Eye (tissue), 1 donor: Measurements from ENCODE around the gene TTLL5.
"Not testable (repeated sequence)": the region's sequence is repeated elsewhere in the genome, so short reads cannot be mapped to it uniquely, and the experiment has no call there.

ENCODE experiments used
- DNase-seq: peaks from one replicate; pipeline ENCODE4 v3.0.0-alpha.2; 2015

TTLL5 gene

GRCh38 chr14:75650253-75651058 is 10.6 kb upstream of the TTLL5 start:
- DNase-seq, result no peak

- DNase-seq, result no peak
Observed at GRCh38 chr14:75653563-75653962, 7.5 kb upstream of the TTLL5 start.

DNA sequence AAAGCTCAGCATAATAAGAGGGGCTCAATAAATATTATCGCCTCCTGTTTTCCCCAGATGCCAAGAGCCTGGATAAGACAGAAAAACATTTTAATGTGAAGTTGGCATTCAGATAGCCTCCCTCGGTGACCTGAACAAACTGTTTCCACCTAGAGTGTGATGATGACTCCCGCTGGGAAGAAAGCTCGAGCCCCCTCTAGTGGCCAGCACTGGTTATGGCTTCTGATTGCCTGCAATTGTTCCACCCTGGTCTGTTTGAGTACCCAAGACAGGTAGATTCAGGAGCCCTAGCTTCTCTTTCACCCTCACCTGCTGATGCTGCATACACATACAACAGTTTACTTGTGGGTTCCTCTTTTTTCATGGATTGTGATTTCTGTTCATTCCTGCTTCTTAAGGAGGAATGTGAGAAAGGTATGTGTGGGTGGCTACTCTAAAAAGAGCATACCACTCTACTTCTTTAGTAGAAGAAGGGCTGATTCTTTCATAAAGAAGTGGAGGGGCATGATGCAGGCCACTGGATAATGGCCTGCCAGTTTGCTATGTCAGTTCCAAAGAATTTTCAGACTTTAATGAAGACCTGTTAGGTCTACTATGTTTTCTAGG is 6.8 kb upstream of the TTLL5 start:
- peak; percentile 90 for DNase-seq

DNA sequence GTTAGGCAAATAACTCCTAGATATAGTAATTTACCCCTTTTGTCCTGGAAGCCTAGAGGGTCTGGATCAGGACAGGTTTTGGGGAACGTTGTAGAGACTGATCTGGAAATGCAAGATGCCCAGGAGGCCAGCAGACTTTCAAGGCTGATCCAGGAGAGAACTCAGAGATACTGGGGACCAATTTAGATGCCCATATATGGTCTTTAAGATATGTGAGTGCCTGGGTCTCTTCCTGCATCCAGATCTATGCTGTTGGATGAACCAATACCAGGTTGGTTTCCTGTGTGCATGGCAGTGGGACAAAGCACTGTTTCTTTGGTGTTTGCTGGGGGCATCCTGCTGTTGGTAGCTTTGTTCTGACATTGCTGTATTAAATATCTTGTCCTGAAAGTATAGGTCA is 5.8 kb upstream of the TTLL5 start:
- no peak for DNase-seq

GRCh38 chr14:75657331-75657730 is 3.7 kb upstream of the TTLL5 start:
- no peak for DNase-seq

DNA sequence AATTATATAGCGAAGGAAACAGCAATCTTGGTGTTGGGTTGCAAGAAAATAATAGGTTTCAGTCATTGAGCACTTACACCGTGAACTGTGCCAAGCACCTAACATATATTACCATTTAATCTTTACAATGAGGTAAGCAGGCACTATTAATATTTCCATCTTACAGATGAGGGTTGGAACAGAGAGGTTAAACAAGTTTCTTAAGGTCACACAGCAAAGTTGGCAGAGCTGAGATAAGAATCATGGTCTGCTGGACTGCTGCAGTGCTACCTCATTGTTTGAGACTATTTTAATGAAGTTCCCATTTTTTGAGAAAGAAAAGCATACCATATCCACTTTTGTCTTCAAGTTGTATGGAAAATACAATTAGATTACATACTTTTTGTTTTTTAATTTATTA is 2.1 kb upstream of the TTLL5 start:
- DNase-seq, result no peak

GRCh38 chr14:75660238-75660629 is 812 bp upstream of the TTLL5 start:
- no peak for DNase-seq

DNA sequence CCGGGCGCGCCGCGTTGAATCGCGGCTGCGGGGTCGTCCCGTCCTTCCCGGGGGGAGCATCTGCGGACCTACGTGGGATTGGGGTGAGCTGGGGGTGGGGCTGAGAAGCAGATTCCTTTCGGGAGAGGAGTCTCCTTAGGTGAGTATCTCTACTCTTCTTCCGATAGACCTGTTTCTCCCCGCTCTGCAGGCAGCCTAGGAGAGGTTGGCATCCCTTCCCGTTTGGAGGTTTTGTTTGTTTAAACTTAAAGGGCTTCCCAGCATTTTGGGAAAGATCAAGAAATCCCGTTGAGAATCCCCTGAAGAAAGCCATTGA is 411 bp downstream of the TTLL5 start:
- no peak for DNase-seq

DNA sequence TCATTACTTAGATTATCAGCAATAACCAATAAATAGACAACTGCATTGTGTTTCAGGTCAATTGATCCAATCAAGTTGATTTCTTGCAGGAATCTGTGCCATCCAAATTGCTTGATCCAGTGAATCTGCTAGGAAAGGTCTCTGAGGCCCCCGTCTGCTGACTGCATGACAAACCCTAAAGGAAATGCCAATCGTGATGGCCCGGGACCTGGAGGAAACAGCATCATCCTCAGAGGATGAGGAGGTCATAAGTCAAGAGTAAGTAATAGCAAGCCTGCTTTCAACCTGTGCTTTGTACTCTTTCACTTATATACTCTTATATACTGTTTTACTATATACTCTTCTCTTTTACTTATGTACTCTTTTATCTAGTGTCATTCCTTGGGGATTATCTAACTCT is 1.9 kb downstream of the TTLL5 start:
- no peak for DNase-seq

GRCh38 chr14:75667099-75667765 is 6.2 kb downstream of the TTLL5 start:
- no peak for DNase-seq

DNA sequence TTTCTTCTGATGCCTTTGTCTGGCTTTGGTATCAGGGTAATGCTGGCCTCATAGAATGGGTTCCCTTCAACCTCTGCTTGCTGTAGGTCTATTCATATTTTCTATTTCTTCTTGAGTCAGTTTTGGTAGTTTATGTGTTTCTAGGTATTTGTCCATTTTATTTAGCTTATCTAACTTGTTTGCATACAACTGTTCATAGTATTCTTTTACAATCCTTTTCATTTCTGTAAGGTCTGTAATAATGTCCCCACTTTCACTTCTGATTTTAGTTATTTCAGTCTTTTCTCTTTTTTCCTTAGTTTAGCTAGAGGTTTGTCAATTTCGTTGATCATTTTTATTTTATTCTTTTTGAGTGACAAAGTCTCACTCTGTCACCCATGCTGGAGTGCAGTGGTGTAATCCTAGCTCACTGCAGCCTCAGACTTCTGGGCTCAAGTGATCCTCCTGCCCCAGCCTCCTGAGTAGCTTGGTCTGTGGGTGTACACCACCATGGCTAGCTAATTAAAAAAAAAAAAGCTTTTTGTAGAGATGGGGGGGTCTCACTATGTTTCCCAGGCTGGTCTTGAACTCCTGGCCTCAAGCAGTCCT is 11.7 kb downstream of the TTLL5 start:
- DNase-seq, result no peak

GRCh38 chr14:75673345-75674035 is 12.4 kb downstream of the TTLL5 start:
- DNase-seq, result no peak

DNA sequence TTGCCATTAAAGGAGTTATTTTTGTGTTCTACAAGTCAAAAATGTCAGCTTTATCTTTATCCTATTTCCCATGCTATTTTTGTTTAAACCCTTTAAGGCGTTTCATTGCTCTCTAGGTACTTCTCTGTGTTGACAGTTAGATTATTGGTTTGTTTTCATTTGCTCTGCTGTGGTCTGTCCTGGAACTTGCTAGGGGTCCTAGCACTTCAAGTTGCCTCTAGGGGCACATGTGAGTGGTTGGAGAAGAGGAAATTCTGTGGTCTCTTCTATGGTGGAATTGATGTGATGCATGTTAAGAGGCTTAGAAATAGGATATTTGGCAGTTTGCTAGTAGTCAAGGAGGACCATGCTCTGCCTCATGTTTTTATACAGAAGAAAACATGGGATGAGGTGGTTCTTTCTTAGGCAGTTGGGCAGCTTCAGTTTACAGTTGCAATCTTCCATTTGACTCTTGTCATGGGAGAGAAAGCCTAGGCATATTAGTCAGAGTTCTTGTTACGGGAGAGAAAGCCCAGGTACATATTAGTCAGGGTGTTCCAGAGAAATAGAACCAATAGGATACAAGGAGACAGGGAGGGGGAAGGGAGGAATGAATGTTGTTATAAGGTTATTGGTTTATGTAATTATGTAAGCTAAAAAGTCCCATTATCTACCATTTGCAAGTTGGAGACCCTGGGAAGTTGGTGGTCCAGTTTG is 14.4 kb downstream of the TTLL5 start:
- no peak for DNase-seq

GRCh38 chr14:75685910-75686309 is 24.9 kb downstream of the TTLL5 start:
- DNase-seq, result no peak

- no peak for DNase-seq
Observed at GRCh38 chr14:75689012-75689411, 28.0 kb downstream of the TTLL5 start.

GRCh38 chr14:75690010-75690409 is 29.0 kb downstream of the TTLL5 start:
- no peak for DNase-seq

DNA sequence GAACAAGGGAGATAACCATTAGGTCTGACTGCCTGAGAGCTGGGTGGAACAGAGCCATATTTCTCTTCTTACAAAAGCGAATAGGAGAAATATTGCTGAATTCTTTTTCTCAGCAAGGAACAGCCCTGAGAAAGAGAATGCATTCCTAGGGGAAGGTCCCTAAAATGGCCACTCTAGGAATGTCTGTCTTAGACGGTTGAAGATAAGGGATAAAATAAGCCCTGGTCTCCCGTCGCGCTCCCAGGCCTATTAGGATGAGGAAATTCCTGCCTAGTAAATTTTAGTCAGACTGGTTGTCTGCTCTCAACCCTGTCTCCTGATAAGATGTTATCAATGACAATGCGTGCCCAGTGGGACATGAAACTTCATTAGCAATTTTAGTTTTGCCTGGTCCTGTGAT is 34.0 kb downstream of the TTLL5 start:
- DNase-seq, result not testable (repeated sequence)

- DNase-seq, result no peak
Observed at GRCh38 chr14:75697386-75697785, 36.3 kb downstream of the TTLL5 start.

- no peak for DNase-seq
Observed at GRCh38 chr14:75697918-75698317, 36.9 kb downstream of the TTLL5 start.

DNA sequence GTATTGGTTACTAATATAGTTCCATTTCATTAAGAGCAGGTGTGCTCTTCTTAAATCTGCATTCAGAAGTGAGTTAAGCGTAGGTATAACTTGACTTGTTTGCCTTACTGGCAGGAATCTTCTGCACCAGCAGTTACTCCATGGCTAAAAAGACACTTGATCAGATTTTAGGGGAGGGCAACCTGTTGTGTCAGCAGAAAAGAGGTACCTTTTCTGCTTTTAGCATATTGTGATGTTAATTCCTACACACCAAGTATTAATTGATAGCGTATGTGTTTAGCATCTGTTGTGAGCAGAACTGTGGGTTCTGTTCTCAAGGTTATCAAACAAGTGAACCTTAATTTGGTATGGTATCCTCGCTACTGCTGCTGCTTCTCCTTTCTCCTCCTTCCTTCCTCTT is 38.3 kb downstream of the TTLL5 start:
- DNase-seq, result no peak

DNA sequence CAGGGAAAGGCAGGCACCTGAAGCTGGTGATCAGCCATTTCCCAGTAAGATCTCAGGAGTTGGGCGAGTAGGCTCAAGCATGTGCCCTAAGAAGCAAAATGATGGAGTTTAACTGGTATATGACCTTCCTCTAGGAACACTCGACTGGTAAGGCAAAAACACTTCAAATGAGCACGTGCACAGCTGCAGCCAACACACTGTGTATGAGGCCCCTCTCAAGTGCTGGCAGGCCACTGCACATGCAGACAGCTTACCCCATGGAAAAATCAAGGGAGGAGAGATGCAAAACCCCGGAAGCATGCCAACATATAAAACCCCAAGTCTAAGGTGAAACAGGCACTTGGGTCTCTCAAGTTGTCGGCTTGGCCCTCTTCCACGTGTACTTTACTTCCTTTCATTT is 39.2 kb downstream of the TTLL5 start:
- no peak for DNase-seq

DNA sequence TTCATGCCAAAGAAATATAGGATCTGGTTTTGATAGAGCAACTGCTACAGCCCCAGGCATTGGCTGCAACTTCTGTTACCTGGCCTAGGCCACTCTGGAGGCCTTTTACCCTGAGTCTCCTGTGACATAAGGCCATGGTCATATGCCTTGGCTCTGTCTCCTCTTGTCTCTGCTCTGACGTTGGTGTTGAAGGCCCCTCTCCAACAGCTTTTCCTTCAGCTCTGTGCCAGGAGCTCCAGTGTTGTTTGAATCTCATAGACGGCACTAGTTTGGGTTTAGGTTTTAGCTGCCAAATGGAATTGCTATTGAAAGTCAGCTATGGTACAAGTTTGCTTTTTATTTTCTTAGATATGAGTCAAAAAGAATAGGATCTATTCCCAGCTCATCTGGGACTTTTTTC is 41.1 kb downstream of the TTLL5 start:
- no peak for DNase-seq
